GM12873 (cell line): ENCODE measurements around the gene ELP2.

Source experiments
- TF ChIP-seq, protein P1 (sequence below): IDR thresholded peaks from 2 replicates; pipeline ENCODE4 v1.5.1; 2012; ENCODE audit warnings: low read depth, mild to moderate bottlenecking, moderate library complexity, low read length, control low read depth; ENCODE audit not compliant: insufficient read depth; ENCODE audit errors: missing control alignments

ELP2 gene

DNA sequence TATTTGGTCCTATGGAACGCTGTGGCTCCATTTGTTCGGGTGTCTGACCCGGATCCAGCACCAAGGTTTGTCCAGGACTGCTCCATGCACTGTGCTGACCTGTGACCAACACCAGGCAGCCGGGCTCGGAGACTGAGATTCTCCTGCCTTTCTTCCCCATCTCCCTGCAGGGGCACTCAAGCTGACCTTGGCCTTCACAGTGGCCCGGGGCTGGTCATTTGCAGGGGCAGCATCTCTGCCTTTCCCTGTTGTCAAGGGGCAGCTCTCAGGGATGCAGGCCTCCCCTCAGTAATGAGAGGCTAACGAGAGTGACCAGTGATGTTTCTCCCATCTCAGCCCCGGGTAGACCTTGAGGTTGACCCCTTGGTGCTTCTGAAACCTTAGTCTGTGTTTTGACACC lies 85.1 kb downstream of the ELP2 start:
- TF ChIP-seq, protein P1, sequence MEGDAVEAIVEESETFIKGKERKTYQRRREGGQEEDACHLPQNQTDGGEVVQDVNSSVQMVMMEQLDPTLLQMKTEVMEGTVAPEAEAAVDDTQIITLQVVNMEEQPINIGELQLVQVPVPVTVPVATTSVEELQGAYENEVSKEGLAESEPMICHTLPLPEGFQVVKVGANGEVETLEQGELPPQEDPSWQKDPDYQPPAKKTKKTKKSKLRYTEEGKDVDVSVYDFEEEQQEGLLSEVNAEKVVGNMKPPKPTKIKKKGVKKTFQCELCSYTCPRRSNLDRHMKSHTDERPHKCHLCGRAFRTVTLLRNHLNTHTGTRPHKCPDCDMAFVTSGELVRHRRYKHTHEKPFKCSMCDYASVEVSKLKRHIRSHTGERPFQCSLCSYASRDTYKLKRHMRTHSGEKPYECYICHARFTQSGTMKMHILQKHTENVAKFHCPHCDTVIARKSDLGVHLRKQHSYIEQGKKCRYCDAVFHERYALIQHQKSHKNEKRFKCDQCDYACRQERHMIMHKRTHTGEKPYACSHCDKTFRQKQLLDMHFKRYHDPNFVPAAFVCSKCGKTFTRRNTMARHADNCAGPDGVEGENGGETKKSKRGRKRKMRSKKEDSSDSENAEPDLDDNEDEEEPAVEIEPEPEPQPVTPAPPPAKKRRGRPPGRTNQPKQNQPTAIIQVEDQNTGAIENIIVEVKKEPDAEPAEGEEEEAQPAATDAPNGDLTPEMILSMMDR: no peak

DNA sequence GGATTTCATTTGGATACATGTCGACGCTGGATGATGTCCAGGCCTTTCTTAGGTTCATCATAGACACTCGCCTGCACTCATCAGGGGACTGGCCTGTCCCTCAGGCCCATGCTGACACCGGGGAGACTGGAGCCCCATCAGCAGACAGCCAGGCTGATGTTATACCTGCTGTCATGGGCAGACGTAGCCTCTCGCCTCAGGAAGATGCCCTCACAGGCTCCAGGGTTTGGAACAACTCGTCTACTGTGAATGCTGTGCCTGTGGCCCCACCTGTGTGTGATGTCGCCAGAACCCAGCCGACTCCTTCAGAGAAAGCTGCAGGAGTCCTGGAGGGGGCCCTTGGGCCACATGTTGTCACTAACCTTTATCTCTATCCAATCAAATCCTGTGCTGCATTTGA lies 85.9 kb downstream of the ELP2 start:
- TF ChIP-seq, protein P1: no peak

DNA sequence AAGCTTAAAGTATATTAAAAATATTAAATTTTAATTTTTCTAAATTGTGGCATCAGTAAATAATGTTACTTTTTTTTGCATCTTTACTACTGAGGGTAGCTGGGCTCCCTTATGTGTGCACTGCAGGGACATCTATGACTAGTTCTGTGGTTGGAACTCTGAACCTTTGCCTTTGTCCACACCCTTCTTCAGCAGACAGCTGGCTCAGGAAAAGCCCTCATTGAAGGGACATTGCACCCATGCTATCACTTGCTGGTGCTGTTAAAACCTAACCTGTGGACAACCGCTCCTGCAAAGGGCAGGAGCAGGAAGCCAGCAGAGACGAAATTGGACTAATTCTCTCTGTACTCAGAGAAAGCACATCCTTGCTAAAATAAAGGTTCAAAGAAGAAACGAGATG lies 87.6 kb downstream of the ELP2 start:
- TF ChIP-seq, protein P1: no peak

DNA sequence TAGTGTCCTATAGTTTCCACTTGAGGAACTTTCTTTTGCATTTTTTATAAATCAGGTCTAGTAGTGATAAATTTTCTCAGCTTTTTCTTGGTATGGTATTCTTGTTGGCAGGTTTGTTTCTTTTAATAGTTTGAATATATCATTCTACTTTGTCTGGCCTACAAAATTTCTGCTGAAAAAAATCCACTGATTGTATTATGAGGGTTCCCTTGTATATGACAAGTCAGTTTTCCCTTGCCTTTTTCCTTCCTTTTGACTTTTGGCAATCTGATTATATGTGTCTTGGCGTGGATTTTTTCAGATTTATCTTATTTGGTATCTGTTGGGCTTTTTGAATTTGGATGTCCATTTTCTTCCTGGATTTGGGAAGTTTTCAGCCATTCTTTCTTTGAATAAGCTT lies 99.5 kb downstream of the ELP2 start:
- TF ChIP-seq, protein P1: no peak
